Erythroblast (primary cell): ENCODE measurements around the gene TDRD3.

ENCODE experiments used
- GATA1 ChIP-seq: IDR thresholded peaks from 2 replicates; pipeline ENCODE4 v1.6.1; 2011; ENCODE audit warnings: low read depth, mild to moderate bottlenecking, control low read depth, low read length, moderate library complexity
- POLR2A ChIP-seq: IDR thresholded peaks from 2 replicates; pipeline ENCODE4 v1.6.1; 2011; ENCODE audit warnings: mild to moderate bottlenecking, low read length

GRCh38 chr13:60575142-60575541 lies 178.1 kb downstream of the TDRD3 start:
- TF ChIP-seq POLR2A (no peak), GATA1 (no peak)
